GM21717 (cell line): ENCODE results near the gene EXOSC7.
"Not testable (repeated sequence)": the region's sequence is repeated elsewhere in the genome, so short reads cannot be mapped to it uniquely, and the experiment has no call there.

Experiments used
- ATAC-seq: cut with Tn5 transposase; IDR thresholded peaks from one replicate; pipeline ENCODE4 v1.9.1; 2021; ENCODE audit warnings: mild to moderate bottlenecking, moderate library complexity; ENCODE audit not compliant: unreplicated experiment

EXOSC7 gene

DNA sequence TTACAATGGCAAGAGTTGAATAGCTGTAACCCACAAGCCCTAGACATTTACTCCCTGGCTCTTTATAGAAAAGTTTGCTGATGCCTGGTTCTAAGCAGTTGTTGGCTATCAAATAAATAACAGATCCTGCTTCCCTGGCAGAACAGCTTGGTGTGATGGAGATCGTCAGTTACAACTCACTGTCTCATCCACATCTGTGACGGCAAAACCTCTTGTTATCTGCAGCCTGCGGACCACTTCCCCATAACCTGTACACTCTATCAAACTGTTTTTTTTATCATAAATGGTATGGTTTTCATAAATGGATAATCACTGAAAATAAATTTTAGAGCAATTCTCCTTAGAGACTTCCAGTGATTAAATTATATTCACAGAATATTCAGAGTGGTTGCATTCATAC lies 14.2 kb upstream of the EXOSC7 start:
- ATAC-seq = no peak

DNA sequence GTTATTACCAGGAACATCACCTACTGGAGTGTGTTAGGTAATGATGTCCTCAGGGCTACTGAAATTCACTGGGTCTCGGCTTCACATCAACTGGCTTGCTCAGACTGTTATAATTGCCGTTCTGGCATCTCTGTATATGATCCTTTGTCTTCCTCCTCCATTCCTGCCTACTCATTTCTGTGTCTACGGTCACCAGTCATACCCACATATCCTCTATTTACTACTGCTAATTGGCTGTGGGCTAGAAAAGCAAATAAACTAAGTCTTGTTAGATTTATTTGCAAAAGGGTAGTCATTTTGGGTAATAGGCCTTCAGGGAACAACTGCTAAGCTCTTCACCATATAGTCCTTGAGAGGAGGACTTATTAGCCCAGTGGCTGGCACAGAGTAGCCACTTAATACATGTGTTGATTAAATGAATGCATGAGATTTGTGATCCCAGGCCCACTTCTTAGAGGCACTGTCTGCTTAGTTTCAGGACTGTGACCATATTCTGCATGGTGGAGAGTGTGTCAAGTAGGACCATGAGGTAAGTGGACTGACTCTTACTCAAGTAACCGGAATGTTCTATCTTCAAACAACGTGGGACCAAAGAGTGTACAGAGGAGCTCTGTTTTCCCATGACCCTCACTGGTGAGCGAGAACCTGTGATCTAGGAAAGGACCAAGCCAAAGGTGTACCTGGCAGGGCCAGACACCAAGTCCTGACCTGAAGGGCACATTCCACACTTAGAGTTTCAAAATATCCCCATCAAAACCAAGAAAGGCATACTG lies 13.2 kb upstream of the EXOSC7 start:
- ATAC-seq = no peak

DNA sequence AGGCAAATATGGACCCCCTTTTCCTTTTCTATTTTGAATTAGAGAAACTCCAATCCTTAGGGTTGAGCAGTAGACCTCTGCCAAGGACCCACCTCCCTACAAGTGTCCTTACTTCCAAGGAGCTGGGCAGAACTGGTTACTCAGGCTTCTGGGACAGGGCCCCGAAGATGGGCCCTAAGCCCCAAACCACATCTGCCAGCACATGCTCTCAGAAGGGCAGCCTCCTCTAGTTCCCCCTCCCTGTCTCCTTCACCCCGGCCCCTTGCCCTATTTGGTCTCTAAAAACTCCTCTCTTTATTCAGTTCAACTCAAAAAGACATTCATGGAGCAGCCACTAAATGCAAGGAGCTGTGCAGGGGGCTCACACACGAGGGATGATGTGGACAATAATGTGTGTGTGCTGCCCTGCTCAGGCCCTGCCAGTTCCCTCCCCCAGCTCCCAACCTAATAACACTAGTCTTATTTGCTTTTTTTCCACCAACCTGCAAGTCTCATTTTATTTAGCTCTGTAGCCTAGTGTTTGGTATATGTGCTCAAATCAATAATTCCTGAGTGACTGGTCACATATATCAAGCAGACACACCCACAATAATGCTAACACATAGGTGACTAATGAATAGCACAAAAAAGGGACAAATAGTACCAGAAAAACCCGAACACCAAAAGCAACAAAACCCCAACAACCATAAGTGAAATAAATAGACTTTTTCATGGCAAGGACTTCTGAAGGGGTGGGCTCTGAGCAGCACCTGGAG lies 12.3 kb upstream of the EXOSC7 start:
- no peak for ATAC-seq

DNA sequence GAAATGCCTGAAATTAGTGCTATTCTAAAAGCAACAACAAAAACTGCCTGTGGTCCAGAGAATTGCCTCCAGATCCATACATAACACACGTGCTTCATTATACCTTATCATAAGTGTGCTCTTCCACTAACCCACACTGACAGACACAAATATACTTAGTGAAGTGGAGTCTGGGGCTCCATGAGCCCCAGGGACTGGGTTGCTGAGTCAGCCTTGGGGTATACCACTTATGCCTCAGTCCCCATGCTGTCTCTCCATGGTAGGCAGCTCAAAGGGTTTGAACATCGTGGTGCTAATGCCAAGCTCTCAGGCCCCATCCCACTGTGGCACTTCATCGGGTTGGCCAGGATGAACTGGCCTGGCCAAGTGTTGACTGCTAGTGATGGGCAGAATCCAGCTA lies 10.9 kb upstream of the EXOSC7 start:
- ATAC-seq = no peak

DNA sequence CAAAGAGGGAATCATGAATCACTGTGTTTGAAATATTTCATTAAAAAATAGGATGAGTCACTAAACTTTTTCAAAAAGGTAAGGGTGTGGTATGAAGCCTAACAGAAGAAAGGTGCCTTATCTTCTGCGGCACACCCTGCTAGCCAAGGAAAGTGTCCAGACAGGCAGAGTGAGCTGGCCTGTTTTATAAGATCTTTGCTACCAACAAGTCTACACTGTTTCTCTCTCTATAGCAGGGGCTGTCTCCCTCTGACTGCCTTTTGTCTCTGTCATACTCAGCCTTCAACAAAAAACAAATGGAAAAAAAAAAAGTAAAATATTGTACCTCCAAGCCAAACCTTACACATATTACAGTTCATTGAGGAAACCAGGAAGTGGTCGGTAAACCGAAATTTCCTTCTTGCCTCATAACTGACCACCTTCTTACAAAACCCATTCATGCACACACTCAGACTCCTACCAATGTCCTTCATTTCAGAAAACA lies 9.2 kb upstream of the EXOSC7 start:
- no peak for ATAC-seq

DNA sequence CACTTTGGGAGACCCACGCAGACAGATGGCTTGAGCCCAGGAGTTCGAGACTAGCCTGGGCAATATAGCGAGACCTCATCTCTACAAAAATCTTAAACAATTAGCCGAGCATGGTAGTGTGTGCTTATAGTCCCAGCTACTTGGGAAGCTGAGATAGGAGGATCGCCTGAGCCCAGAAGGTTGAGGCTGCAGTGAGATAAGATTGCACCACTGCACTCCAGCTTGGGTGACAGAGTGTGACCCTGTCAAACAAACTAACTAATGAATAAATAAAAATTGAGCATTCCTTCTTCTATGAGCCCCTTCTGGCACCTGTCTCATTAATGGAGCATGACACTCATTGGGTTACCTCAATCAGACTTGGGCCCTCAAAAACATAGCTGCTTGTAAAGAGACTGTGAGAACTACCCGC lies 7.6 kb upstream of the EXOSC7 start:
- ATAC-seq = no peak

DNA sequence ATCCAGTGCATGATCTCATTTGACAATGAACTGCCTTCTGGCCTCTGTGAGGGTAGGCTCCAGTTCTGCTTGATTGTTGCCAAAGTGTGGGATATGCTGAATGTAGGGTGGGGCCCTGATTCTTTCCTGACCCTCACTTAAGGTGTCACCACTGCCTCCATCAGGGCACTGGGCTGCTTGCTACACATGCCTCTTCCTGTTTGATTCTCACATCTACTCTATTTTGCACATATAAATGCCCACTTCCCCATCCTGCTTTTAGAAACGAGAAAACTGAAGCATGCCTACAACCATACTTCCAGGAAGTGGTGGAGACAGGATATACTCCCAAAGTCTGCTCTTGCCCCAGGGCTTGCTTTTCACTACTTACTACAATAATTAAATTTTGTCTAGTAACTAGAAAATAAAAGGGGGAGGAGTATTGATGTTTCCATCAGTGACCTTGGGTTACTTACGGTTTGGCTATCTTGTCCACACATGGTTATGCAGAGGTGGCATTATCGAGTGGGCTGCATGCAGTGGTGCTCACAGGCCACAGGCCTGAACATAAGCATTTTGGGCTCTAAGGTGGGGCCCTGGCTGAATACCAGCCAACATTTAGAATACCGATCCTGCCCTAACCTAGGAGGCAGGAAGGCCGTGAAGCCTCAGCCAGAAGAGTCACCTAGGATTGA lies 6.8 kb upstream of the EXOSC7 start:
- ATAC-seq = no peak

DNA sequence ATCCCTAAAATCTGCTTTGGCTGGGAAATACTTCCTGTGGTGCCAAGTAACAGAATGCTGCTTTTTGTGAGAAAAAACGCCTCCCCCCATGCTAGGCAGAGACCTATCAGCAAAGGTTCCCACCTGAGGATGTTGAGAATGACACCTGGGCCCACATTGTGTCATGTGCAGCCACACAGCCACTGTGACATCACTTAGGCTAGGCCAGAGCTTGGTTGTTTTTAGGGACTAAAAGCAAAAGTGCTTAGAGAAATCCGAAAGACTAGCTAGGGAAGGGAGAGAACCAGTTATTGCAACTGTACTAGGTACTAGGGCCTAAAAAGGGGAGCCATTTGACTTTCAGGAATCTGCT lies 6.2 kb upstream of the EXOSC7 start:
- ATAC-seq = no peak

DNA sequence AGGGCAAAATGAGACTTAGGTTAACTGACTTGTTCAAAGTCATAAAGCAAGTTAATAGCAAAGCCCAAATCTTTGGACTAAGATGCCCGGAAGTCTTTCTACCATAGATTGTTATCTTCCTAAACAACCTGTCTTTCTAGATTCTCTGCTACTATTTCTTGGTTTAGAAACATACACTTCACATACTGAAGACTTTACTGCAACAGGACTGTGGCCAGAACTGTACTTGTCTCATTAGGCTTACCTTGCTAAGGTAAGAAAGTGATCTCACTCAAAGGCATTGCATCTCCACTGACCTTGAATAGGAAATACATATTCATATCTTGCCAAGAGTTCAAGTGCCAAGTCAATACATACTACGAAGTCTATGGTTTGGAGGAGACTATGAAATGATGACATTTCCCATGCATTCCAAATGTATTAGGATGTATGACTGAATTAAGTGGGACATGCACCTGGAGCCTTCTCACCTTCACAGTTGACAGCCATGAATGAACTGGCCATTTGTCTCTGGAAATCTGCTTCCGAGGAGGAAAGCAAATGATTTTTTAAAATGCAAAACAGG lies 5.0 kb upstream of the EXOSC7 start:
- no peak for ATAC-seq

DNA sequence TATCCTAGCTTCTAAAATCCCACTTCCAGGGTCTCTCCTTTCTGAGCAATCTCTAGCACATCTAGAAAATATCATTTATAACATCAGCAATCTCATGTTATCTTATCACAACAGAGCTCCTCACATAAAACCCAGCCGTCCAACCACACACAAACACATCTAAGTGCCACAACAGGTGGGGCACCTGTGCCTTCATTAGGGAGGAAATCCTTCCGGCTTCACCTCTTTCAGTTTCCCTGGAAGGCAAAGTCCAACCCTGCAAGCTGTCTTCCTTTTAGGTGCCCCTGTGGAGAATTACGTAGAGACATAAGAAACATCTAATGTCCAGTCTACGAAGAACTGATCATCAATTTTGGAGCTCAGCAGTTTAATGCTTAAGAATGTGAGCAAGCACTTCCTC lies 1.6 kb upstream of the EXOSC7 start:
- ATAC-seq = no peak

DNA sequence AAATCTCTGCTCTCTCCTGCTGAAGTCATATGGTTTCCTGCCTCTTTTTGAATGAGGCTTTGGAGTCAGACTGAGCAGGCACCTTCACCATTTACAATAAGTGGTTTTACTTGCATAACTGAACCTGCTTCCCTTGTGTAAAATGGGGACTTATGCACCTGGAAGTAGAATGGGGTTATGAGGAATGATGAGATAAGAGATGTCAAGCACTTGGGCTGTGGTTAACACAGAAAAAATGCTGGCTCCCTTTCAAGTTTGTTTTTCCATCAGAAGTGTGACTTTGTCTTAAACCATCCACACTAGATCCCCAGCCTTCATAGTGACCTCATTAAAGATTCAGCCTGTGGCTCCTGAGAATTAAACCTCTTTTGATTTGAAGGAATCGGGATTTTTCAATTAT lies 5.2 kb downstream of the EXOSC7 start:
- no peak for ATAC-seq

DNA sequence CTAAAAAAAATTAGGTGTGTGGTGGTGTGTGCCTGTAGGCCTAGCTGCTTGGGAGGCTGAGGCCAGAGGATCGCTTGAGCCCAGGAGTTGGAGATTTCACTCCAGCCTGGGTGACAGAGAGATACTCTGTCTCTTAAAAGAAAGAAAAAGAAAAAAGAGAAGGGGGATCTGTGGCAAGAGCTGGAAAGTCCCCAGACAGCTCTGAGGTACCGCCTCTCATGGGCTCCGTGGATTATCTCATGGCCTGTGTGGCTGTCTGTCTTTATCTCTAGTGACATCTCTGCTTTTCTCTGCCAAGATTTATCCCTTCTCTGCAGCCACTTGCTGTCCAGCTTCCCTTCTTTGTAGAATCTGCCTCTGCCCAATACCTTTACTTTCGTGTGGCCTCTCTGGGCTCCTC lies 5.7 kb downstream of the EXOSC7 start:
- no peak for ATAC-seq

DNA sequence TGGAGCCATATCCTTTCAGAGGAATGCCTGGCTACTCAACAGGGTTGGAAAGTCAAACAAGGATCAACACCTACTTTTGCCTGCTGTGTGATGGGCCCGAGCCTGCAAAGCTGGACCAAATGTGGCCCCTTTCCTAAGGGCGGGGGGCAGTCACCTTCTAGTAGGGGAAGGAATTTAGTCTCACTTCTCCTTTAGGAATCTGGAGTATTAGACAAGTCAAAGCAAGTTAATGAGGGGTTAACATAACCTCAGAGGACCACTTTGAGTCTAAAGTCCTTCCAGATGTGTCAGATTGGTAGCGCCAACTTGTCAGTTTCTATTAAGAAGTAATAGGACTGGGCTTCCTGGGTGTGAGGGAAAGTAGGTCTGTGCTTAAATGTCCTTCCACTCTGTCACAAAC lies 6.8 kb downstream of the EXOSC7 start:
- no peak for ATAC-seq

DNA sequence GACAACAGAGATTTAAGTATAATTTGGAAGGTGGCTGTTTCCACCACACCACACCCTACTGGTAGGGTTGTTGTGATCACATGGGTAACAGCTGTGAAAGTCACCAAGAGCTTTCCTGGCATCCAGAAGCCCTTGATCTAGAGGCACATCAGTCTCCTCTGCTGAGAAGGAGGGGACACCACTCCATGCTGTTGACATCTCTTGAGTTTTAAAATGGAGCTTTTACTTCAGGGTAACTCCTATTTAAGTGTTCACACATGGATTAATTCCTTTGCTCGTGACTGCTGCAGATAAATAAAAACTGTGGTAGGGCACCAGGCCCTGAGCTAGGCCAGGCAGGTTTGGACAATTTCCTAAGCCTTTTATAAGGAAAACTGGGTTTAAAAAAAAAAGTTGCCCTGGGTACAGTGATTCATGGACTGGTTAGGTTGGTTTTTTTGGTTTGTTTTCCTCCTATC lies 7.5 kb downstream of the EXOSC7 start:
- ATAC-seq = no peak

DNA sequence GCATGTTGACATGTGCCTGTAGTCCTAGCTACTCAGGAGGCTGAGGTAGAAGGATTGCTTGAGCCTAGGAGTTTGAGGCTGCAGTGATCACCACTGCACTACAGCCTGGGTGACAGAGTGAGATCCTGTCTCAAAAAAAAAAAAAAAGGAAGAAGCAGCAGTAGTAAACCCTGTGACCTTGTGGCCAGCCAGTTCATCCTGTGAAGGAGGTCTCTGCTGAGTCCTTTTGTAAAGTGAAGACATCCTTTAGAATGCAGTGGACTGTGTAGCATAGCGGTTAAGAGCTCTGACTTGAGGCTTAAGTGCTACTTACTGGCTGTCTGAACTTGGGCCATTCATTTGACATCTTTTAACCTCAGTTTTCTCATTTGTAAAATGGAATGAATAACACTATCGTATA lies 8.3 kb downstream of the EXOSC7 start:
- no peak for ATAC-seq

DNA sequence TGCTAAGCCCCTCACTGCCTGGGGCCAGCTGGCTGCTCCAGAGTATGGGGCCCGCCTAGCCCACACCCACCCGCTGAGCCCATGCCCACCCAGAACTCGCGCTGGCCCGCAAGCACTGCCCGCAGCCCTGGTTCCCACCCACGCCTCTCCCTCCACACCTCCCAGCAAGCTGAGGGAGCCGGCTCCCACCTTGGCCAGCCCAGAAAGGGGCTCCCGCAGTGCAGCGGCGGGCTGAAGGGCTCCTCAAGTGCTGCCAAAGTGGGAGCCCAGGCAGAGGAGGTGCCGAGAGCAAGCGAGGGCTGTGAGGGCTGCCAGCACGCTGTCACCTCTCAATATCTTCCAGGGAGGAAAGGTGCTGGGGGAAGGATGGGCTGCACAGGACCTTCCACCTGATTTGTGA lies 10.3 kb downstream of the EXOSC7 start:
- not testable (repeated sequence) for ATAC-seq

DNA sequence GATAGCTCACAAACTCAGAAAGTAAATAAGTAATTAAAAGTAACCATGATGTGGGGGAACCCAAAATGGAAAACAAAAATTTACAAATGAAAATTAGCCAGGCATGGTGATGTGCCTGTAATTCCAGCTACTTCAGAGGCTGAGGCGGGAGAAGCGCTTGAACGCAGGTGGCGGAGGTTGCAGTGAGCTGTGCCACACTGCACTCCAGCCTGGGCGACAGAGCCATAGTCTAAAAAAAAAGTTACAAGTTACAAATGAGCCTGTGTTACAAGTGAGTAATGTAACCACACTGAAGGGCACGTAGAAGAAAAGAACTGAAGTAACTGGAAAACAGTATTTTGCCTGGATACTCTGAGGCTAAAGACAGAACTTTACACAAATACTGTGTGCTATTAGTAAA lies 11.3 kb downstream of the EXOSC7 start:
- no peak for ATAC-seq

DNA sequence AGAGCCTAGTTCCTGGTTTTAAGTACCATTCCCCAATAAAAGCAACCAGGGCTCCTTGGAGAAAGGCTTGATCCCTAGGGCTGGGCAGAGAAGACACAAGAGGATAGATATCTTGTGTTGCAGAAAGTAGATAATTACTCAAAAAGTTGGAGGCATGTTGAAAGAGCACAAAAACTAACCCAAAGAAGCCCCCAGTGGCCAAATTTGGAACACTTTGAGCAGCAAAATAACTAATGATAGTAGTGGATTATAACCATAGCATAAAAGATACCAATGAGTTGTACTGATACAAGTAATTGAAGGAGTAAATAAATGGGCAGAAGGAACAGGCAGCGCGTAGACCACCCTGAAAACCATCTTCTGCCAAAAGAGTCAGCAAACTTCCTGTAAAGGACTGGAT lies 12.0 kb downstream of the EXOSC7 start:
- no peak for ATAC-seq

DNA sequence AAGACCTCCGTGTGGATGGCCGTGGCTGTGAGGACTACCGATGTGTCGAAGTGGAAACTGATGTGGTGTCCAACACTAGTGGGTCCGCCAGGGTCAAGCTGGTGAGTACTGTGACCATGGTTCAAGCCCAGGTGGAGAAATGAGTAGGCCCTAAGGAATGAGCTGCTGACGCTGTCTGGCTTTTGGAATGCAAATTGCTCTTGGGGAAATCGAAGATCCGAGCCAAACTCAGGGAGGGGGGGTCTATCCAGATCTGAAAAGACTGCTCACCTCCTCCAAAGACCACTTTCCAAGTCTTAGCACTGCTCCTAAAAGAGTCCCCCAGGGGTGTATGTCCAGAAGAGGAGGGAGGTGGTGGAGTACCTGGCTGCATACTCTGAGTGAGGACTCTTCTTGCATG lies 13.1 kb downstream of the EXOSC7 start:
- ATAC-seq = no peak

DNA sequence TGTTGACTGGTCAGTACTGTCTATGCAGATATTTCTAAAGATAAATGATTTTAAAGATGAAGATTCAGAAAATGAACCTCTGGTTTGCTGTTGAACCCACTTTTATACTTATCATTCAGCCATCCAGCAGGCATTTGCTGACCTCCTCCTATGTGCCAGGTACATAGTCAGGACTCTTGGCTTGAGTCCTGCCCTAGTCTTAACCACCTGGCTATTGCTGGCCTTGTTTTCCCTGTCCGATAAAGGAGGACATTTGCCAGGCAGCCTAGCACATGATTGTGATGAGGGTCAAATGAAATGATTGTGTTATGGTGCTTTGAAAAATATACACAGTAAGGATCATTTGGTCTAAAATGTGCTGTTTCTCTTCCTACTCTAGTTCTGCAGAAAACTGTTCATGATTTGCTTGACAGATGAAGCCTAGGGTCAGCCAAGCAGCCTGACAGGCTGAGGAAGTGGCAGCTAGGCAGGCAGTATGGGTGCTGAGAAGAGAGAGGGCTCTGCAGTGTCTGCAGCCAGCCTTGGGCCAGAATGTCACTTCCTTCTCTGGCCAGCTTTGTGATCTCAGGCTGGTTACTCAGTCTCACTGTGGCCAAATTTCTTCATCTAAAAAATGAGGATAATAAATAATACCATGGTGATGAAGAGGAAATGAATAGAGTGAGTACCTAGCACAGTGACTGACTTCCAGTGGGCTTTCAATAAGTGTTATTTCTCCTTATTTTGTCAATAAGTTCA lies 13.8 kb downstream of the EXOSC7 start:
- ATAC-seq = no peak

DNA sequence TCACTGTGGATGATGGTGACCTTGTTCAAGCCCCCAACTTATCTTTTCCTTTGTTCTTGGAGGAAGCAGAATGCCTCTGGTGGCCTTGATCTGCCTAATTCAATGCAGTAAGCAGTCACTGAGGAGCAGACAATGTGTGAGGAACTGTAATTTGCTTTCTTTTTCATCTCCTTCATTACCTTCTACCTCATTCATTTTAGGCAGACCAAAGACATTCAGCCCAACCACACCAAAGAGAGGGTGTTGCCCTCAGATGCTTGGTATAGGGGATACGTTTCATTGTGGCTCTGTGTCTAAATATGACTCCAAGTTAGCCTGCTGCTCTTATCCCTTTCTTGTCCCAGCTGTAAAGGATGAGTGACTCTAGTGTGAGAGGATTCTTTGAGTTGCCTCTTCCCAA lies 15.3 kb downstream of the EXOSC7 start:
- ATAC-seq = no peak
